ENCODE measurements around the gene ZW10.
"Not testable (repeated sequence)": the region's sequence is repeated elsewhere in the genome, so short reads cannot be mapped to it uniquely, and the experiment has no call there.

The ZW10 gene

DNA sequence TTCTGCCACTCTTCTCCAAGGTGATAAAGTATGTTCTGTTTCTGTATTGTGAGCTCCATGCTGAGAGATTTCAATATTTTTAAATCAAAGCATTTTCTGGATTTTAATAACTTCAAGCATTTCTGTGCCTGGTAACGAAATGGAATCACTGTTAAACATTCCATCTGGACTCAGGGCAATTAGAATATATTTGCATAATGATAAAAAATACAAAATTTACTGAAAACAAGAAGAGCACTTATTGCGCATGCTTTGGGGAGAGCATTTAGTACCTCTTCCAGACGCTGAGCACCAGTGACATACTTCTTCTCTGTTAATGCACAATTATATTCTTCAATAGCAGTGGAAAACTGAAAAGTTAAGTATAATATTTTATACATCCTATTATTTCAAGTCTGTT, 13.3 kb downstream of the ZW10 start:
- DNase-seq (ENCODE audit: low read depth in 2 of 2, low spot score in 1 of 2), result no peak

- DNase-seq (ENCODE audit: low read depth in 2 of 2, low spot score in 1 of 2), result no peak
Measured at GRCh38 chr11:113752932-113753331, 20.6 kb downstream of the ZW10 start.

GRCh38 chr11:113736323-113736722, 37.2 kb downstream of the ZW10 start:
- DNase-seq (ENCODE audit: low read depth in 2 of 2, low spot score in 1 of 2), result no peak

- DNase-seq (ENCODE audit: low read depth in 2 of 2, low spot score in 1 of 2), result no peak
Measured at GRCh38 chr11:113732092-113732491, 41.4 kb downstream of the ZW10 start.

DNA sequence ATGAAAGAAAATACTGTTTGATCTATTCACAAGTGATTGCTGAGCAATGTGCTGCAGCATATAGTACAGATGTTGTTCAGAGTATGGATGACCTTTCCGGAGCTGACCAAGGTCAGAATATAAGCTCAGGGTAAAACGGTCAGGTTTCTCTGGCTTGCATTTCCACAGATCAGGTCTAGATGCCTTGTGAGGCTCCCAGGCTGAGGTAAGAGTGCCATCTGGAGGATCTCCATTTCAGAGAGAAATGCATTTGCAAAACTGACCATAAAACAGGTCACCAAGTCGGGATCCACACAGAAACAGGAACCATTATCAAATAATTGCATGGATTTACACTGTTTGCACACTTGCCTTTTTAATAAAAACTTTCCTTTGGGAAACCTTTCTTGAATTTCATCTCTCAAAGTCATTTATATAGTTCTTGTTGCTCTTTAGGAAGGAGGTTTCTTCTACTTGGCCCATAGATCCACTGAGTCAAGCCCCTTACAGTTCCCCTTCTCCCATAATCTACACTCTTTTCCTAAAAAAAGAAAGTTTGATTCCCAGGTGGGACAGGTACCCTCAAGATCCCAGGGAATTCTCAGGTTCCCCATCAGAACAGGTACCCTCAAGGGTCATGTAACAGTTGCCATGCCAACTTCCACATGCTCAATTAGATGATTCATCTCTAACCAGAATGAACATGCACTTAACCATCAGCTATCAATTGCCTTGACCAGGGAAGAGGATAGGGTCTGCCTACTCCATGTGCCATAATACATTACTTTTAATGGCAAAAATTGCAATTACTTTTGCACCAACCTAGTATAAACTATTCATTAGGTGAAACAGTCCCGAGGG, 42.4 kb downstream of the ZW10 start:
- DNase-seq (ENCODE audit: low read depth in 2 of 2, low spot score in 1 of 2), result no peak

GRCh38 chr11:113729456-113729855, 44.0 kb downstream of the ZW10 start:
- no peak for DNase-seq (ENCODE audit: low read depth in 2 of 2, low spot score in 1 of 2)

- no peak for DNase-seq (ENCODE audit: low read depth in 2 of 2, low spot score in 1 of 2)
Measured at GRCh38 chr11:113728814-113729213, 44.7 kb downstream of the ZW10 start.

DNA sequence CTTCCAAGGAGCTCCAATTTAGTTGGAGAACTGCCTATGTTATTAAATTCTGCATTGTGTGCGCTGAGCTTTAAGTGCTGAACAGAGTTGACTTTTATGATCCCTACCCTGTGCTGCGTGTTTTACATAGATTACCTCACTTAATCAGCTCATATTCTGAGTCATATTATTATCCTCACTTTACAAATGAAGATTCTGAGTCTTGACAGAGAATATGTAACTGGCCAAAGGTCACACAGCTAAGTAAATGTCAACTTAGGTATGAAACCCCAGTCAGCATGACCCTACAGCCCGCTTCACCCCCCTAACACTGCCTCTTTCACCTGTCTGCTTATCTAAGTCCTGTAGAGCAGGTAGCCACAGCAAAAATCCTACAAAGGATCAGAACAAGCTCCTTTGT, 47.6 kb downstream of the ZW10 start:
- no peak for DNase-seq (ENCODE audit: low read depth in 2 of 2, low spot score in 1 of 2)

- no peak for DNase-seq (ENCODE audit: low read depth in 2 of 2, low spot score in 1 of 2)
Measured at GRCh38 chr11:113725407-113725806, 48.1 kb downstream of the ZW10 start.

DNA sequence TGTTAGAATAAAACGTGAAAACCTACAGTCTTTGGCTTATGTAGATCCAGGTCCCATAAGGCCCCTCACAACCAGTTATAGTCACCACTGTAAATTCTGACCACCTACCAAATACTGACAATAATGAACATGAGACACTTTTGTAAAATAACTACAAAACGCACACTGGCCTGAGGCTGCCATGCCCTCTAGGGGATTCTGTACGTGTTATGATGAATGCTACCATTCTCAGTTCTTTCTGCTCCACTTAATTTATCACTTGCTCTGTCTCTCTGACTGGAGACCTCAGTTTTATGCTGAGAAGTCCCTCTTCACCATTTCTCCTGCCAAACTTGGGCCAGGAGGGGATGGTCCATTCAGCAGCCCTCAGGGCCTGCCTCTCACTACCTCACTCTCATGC, 48.7 kb downstream of the ZW10 start:
- no peak for DNase-seq (ENCODE audit: low read depth in 2 of 2, low spot score in 1 of 2)

- DNase-seq (ENCODE audit: low read depth in 2 of 2, low spot score in 1 of 2), result no peak
Measured at GRCh38 chr11:113723787-113724186, 49.7 kb downstream of the ZW10 start.

DNA sequence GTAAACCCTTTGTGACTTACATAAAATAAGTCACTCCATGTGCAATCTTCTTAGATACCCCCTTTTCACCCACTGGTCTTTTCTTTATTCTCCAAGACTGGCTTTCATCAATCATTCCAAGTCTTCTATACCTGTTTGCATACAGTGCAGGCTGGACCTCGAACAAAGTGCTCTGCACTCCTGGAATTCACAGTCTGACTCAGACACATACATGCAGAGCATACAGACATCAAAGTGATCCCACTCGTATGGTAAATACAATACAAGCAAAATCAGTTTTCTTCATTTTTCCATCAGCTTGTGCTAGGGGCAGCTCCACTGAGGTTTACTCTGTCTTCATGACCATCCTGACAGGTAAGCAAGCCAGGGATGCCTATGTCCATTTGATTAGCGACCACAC, 50.6 kb downstream of the ZW10 start:
- no peak for DNase-seq (ENCODE audit: low read depth in 2 of 2, low spot score in 1 of 2)

DNA sequence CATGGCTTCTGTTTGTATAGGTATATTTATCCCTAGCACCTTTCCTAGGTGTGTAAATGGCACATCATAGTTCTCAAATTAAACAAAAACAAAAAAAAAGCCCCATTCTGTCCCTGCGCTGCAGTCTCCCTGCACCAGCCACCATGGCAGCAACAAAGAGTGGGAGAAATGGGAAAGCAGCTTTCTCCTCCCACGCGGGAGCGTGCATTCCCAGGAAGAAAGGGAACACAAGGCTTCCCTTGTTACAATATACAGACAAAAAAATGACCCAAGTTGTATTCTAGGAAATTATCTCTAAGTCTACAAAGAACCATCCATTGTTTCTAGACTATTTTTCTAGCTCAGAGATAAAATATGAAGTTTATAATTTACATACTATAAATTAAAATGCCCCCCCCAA, 51.3 kb downstream of the ZW10 start:
- DNase-seq (ENCODE audit: low read depth in 2 of 2, low spot score in 1 of 2), result no peak

DNA sequence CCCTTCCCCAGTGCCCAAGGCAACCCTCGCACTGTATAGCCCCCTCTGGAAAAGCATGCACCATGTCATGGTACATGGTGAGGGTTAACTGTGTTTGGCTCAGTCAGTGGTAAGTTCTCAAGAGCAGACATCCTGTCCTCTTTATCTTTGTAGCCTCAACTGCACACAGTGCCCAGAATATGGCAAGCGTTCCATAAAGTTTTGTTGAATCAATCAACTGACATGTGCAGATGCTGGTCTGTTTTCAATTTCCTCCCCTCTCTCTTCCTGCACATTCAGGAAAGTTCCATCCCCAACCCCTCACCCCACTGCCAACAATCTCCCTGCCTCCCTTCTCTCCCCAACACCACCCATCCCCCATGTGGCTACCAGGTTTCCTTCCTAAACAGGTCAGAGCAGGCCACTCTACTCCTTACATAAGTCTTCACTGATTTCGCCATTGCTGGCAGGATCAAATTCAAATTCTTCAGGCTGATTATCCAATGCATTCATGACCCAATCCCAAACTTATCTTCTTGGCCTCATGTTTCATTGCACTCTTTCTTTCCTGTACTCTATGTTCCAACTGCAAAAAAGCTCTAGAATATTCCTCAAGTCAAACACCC, 51.9 kb downstream of the ZW10 start:
- DNase-seq (ENCODE audit: low read depth in 2 of 2, low spot score in 1 of 2), result no peak

DNA sequence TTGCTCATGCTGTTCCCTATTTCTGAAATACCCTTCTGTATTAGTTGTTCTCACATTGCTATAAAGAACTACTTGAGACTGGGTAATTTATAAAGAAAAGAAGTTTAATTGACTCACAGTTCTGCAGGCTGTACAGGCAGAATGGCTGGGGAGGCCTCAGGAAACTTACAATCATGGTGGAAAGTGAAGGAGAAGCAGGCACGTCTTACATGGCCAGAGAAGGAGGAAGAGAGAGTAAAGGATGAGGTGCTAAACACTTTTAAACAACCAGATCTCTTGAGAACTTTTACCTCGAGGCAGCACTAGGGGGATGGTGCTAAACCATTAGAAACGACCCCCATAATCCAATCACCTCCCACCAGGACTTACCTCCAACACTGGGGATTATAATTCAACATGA, 53.0 kb downstream of the ZW10 start:
- not testable (repeated sequence) for DNase-seq (ENCODE audit: low read depth in 2 of 2, low spot score in 1 of 2)

DNA sequence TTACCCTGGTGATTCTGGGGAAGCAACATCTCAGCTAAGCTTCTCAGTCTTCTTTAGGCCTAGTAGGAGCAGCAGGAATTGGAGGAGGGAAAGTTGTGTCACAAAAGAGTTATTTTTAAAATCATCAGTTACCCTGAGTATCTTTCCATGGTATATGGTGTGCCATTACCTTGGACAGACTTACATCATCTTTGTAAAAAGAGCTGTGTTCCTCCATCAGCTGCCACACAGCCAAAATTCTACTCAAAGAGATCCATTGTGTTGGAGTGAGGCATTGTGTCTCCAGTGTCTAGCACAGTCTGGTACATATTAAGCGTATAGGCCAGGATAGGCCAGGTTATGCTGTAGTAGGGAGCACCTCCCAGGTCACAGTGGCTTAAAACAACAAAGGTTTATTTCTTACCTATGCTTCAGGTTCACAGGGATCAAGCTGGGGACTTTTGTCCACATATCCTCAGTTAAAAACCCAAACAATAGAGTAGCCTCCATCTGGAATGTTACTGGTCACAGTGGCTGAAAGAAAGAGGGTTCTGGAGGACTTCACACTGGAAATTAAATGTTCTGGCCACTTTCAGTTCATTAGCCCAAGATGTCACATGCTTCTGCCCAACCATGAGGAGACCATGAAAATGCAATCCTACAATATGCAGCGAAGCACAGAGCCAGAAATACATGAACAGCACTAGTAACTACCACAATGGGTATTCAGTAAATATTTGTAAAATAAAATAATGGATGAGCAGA, 57.4 kb downstream of the ZW10 start:
- DNase-seq (ENCODE audit: low read depth in 2 of 2, low spot score in 1 of 2), result no peak

GRCh38 chr11:113715273-113715672, 58.2 kb downstream of the ZW10 start:
- DNase-seq (ENCODE audit: low read depth in 2 of 2, low spot score in 1 of 2), result no peak

- DNase-seq (ENCODE audit: low read depth in 2 of 2, low spot score in 1 of 2), result no peak
Measured at GRCh38 chr11:113710989-113711388, 62.5 kb downstream of the ZW10 start.

GRCh38 chr11:113705871-113706655, 67.4 kb downstream of the ZW10 start, which contains the start of gene TMPRSS5:
TMPRSS5 (minus strand) TSS chr11:113706308; CDS start chr11:113706224, 84 bp downstream.
- DNase-seq (ENCODE audit: low read depth in 2 of 2, low spot score in 1 of 2), result no peak

GRCh38 chr11:113703551-113703950, 69.9 kb downstream of the ZW10 start:
- DNase-seq (ENCODE audit: low read depth in 2 of 2, low spot score in 1 of 2), result not testable (repeated sequence)

GRCh38 chr11:113701491-113701890, 72.0 kb downstream of the ZW10 start:
- DNase-seq (ENCODE audit: low read depth in 2 of 2, low spot score in 1 of 2), result no peak

Measured in stimulated activated CD8-positive, alpha-beta memory T cell treated with anti-CD3 and anti-CD28 coated beads, Interleukin-4, amount 100 ng/mL, for 1 hour (primary cell).